Calu3 (cell line): ENCODE data around the gene PRL. TPM values are rescaled to one million over a fixed set of nuclear protein-coding genes. Genes with fewer than 3 reads are reported as not detected.
A peak's percentile ranks its signal among the peaks of the same experiment; 100 is the strongest.

Experiments used
- BruUV-seq: library from RNA; stranded (reverse); fragments of 400-500 nt; replicated peaks from 2 replicates; lab custom pipeline; 2021; lab: Mats Ljungman, UMichigan
- CTCF ChIA-PET: fragments of 300-600 bp; sonication (Branson Sonifier 250); formaldehyde crosslinking; loops from one replicate; lab custom pipeline; 2022; ENCODE audit warnings: antibody characterized with exemption; lab: Charles Lee
- DNase-seq: peaks from one replicate; pipeline ENCODE4 v3.0.0; 2022
- H3K27ac Mint-ChIP-seq: one replicate; pipeline ENCODE4 v1.8.0; 2022; ENCODE audit warnings: mixed read lengths; ENCODE audit not compliant: unreplicated experiment
- H3K27me3 Mint-ChIP-seq: one replicate; pipeline ENCODE4 v1.8.0; 2022; ENCODE audit warnings: mixed read lengths; ENCODE audit not compliant: unreplicated experiment
- H3K36me3 Mint-ChIP-seq: one replicate; pipeline ENCODE4 v1.8.0; 2022; ENCODE audit warnings: mild to moderate bottlenecking, moderate library complexity, mixed read lengths; ENCODE audit not compliant: insufficient read depth, unreplicated experiment
- H3K4me1 Mint-ChIP-seq: one replicate; pipeline ENCODE4 v1.8.0; 2022; ENCODE audit warnings: mild to moderate bottlenecking, low read depth, mixed read lengths; ENCODE audit not compliant: unreplicated experiment
- H3K4me3 Mint-ChIP-seq: one replicate; pipeline ENCODE4 v1.8.0; 2022; ENCODE audit warnings: mild to moderate bottlenecking, low read depth, moderate library complexity, mixed read lengths; ENCODE audit not compliant: unreplicated experiment
- H3K9me3 Mint-ChIP-seq: one replicate; pipeline ENCODE4 v1.8.0; 2022; ENCODE audit warnings: low read depth, mixed read lengths; ENCODE audit not compliant: unreplicated experiment
- intact Hi-C: fragments of 100-400 bp; cut with micrococcal nuclease; formaldehyde crosslinking; loops from one replicate; pipeline ENCODE4 v1.10.0; 2022; ENCODE audit not compliant: unreplicated experiment
- total RNA-seq: library from RNA; stranded (reverse); gene quantifications from 2 replicates; pipeline ENCODE4 v1.2.3, GENCODE V29; 2022
- TF ChIP-seq, protein P1 (sequence below): fragments of 200-600 bp; IDR thresholded peaks from one replicate; pipeline ENCODE4 v1.8.0; 2022; ENCODE audit warnings: antibody characterized with exemption; ENCODE audit not compliant: unreplicated experiment

PRL gene
- total RNA-seq, 1 experiment from 2014 or later, result not detected

DNA sequence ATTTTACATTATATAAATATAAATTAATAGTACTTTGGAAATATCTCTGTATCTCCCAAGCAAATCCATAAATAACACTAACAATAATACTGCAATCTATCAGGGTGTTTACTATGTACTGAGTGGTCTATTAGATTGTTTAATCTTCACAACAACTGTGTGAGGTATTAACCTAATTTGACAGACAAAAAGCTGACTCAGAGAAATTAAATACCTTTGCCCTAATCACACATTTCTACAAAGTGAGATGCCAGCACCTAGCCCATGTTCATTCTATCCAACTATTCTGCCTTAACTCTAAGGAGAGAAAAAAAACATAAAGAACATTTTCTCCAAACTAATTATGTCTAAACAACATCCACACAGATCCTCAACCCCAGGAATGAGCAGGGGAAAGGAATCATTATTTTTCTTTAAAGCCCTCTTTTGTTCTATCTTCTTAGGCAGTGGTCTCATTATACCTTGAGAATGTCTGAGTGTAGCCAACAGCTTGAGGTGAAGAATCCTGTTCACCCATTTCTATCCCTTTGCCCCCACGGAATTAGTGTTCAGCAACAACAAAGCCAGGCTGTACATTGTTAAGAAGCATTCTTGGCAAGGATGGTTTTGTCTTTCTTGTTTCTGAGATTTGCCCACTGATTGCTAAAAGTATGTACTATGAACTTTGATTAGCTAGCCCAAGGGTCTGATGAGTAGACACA lies 42.7 kb downstream of the PRL start:
- CTCF ChIA-PET, result no interaction called here
- no TSS peak for BruUV-seq
- Mint-ChIP-seq H3K9me3 (peaks cover 11% of the 10 kb centered on the region), H3K27me3 (no peaks in the 10 kb centered on the region), H3K36me3 (no peaks in the 10 kb centered on the region), H3K4me3 (no peak overlapping the region), H3K4me1 (peaks cover 21% of the 10 kb centered on the region), H3K27ac (no peak overlapping the region)
- DNase-seq, result no peak
- TF ChIP-seq, protein P1, sequence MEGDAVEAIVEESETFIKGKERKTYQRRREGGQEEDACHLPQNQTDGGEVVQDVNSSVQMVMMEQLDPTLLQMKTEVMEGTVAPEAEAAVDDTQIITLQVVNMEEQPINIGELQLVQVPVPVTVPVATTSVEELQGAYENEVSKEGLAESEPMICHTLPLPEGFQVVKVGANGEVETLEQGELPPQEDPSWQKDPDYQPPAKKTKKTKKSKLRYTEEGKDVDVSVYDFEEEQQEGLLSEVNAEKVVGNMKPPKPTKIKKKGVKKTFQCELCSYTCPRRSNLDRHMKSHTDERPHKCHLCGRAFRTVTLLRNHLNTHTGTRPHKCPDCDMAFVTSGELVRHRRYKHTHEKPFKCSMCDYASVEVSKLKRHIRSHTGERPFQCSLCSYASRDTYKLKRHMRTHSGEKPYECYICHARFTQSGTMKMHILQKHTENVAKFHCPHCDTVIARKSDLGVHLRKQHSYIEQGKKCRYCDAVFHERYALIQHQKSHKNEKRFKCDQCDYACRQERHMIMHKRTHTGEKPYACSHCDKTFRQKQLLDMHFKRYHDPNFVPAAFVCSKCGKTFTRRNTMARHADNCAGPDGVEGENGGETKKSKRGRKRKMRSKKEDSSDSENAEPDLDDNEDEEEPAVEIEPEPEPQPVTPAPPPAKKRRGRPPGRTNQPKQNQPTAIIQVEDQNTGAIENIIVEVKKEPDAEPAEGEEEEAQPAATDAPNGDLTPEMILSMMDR, result no peak
- intact Hi-C loops, result loop anchor here (5.0 kb wide), 1 partner anchor 573 kb away; no protein-coding TSS in a partner anchor

- CTCF ChIA-PET, result interaction anchor here (0.6 to 0.8 kb wide), 2 partner anchors 21 to 28 kb away, joined by 3 read pairs; no protein-coding TSS in a partner anchor
- BruUV-seq, result no TSS peak
- no peaks in the 10 kb centered on the region for H3K27me3 Mint-ChIP-seq
- H3K36me3 Mint-ChIP-seq, result no peaks in the 10 kb centered on the region
- intact Hi-C loops, result loop anchor here (5.0 kb wide), 1 partner anchor 576 kb away; no protein-coding TSS in a partner anchor
- no peak for DNase-seq
- no peak overlapping the region for H3K4me3 Mint-ChIP-seq
- peak overlapping the region; percentile 46 for H3K27ac Mint-ChIP-seq
- H3K4me1 Mint-ChIP-seq, result peaks cover 47% of the 10 kb centered on the region
- TF ChIP-seq, protein P1, result no peak
- H3K9me3 Mint-ChIP-seq, result peaks cover 5% of the 10 kb centered on the region
These were observed 45.5 kb downstream of the PRL start for GRCh38 chr6:22251348-22251747.

DNA sequence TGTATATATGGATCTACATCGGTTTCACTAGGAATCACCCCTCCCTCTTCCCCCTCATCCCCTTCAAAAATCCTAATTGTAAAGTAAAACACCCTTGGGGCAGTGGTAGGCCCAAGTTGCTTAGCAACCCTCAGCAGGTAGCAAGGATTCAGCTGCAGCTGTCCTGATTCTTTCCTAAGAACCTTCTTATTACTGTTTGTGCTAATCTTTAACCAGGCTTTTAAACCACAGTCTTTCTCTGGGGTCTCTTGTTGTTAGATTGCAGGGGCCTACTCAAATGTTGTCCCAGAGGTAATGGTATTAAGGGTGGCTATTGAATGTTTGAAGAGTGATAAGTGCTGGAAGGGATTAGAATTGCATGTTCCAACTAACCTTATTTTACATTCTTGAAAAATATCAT lies 46.4 kb downstream of the PRL start:
- H3K27ac Mint-ChIP-seq, result peak overlapping the region; percentile 46
- intact Hi-C loops, result loop anchor here (5.0 kb wide), 1 partner anchor 577 kb away; no protein-coding TSS in a partner anchor
- DNase-seq, result no peak
- no peaks in the 10 kb centered on the region for H3K36me3 Mint-ChIP-seq
- H3K27me3 Mint-ChIP-seq, result no peaks in the 10 kb centered on the region
- BruUV-seq, result no TSS peak
- H3K9me3 Mint-ChIP-seq, result peaks cover 5% of the 10 kb centered on the region
- CTCF ChIA-PET, result interaction anchor here (0.5 to 0.6 kb wide), 2 partner anchors 155 to 272 kb away, joined by 3 read pairs; no protein-coding TSS in a partner anchor
- TF ChIP-seq, protein P1, result no peak
- H3K4me3 Mint-ChIP-seq, result no peak overlapping the region
- peaks cover 47% of the 10 kb centered on the region for H3K4me1 Mint-ChIP-seq

GRCh38 chr6:22249711-22250350 lies 47.0 kb downstream of the PRL start:
- no TSS peak for BruUV-seq
- TF ChIP-seq, protein P1, result no peak
- peaks cover 47% of the 10 kb centered on the region for H3K4me1 Mint-ChIP-seq
- H3K27me3 Mint-ChIP-seq, result no peaks in the 10 kb centered on the region
- no peak overlapping the region for H3K27ac Mint-ChIP-seq
- CTCF ChIA-PET, result interaction anchor here (0.5 to 0.6 kb wide), 2 partner anchors 155 to 272 kb away, joined by 3 read pairs; no protein-coding TSS in a partner anchor
- H3K4me3 Mint-ChIP-seq, result no peak overlapping the region
- intact Hi-C loops, result loop anchor here (5.0 kb wide), 1 partner anchor 577 kb away; no protein-coding TSS in a partner anchor
- no peak for DNase-seq
- no peaks in the 10 kb centered on the region for H3K36me3 Mint-ChIP-seq
- H3K9me3 Mint-ChIP-seq, result peaks cover 5% of the 10 kb centered on the region
